K562 (cell line): ENCODE results near the gene GLRX. TPM values are rescaled to one million over a fixed set of nuclear protein-coding genes. Genes with fewer than 3 reads are reported as not detected.

Experiments
- ATAC-seq: fragments of 200-7000 bp; cut with Tn5 transposase; 3 replicates; pipeline ENCODE4 v1.9.1; 2020; ENCODE audit warnings: moderate library complexity
- BruUV-seq: library from RNA; stranded (reverse); fragments of 400-500 nt; replicated peaks from 2 replicates; lab custom pipeline; 2021; lab: Mats Ljungman, UMichigan
- CTCF ChIA-PET: fragments of 300-600 bp; formaldehyde crosslinking; extraction: SDS; loops from one replicate; lab custom pipeline; 2021; ENCODE audit warnings: low intra/inter-chr PET ratio; lab: Yijun Ruan, JAX
- POLR2A ChIA-PET: fragments of 300-600, 350-650 bp; sonication (Branson Sonifier 250); formaldehyde crosslinking; extraction: SDS; loops from one replicate; lab custom pipeline; 2021; ENCODE audit warnings: antibody characterized with exemption, inconsistent platforms; lab: Yijun Ruan, JAX
- DNase-seq, 4 experiments: peaks; one replicate each; pipeline versions ENCODE4 v3.0.0 to v3.0.0-alpha.2; 2011 to 2018; ENCODE audit warnings: low spot score in 3 of 4, mixed read lengths in 3 of 4; ENCODE audit errors: extremely low read depth in 1 of 4
- FAIRE-seq: peaks from 2 replicates; lab custom pipeline; 2011; peaks lifted over from hg19 to GRCh38; lab: Jason Lieb, UNC
- H2AFZ ChIP-seq: 2 replicates; pipeline ENCODE4 v1.6.0; 2011; ENCODE audit warnings: low read depth, low read length, control low read depth, inconsistent platforms
- H3K27ac ChIP-seq: fragments of 200-600 bp; 3 replicates; pipeline ENCODE4 v1.8.0; 2011; ENCODE audit warnings: low read depth, mild to moderate bottlenecking, control low read depth, inconsistent platforms, low read length, moderate library complexity, mixed read lengths; ENCODE audit errors: extremely low read depth
- H3K27me3 ChIP-seq, 2 experiments: fragments of 300-600 bp in 1 of 2; 2 replicates in 1 of 2; 3 replicates in 1 of 2; pipeline versions ENCODE4 v1.6.0 to v1.8.0; 2011; ENCODE audit warnings: inconsistent platforms in 2 of 2, low read length in 2 of 2, mild to moderate bottlenecking in 1 of 2, mixed read lengths in 1 of 2, moderate library complexity in 1 of 2; ENCODE audit not compliant: control insufficient read depth in 2 of 2, insufficient read depth in 2 of 2
- H3K36me3 ChIP-seq: fragments of 300-600 bp; 3 replicates; pipeline ENCODE4 v1.8.0; 2011; ENCODE audit warnings: mild to moderate bottlenecking, low read length, inconsistent platforms; ENCODE audit not compliant: control insufficient read depth, insufficient read depth
- H3K4me1 ChIP-seq, 2 experiments: fragments of 200-600 bp in 1 of 2; replicated peaks in 1 of 2; 2 replicates in 1 of 2; 3 replicates in 1 of 2; pipeline versions ENCODE4 v1.5.1 to v1.8.0; 2011; ENCODE audit warnings: inconsistent platforms in 2 of 2, low read length in 2 of 2, mild to moderate bottlenecking in 1 of 2, mixed read lengths in 1 of 2, moderate library complexity in 1 of 2; ENCODE audit not compliant: control insufficient read depth in 2 of 2, insufficient read depth in 2 of 2
- H3K4me2 ChIP-seq: 2 replicates; pipeline ENCODE4 v1.6.1; 2011; ENCODE audit warnings: low read length, control low read depth, inconsistent platforms, mixed read lengths; ENCODE audit not compliant: insufficient read depth
- H3K4me3 ChIP-seq: fragments of 200-600 bp; sonication (generic), shearing (Covaris generic); 2 replicates; pipeline ENCODE4 v1.5.1; 2016; ENCODE audit warnings: control low read depth, inconsistent platforms
- H3K79me2 ChIP-seq: fragments of 200-600 bp; 3 replicates; pipeline ENCODE4 v1.8.0; 2011; ENCODE audit warnings: low read length, inconsistent platforms; ENCODE audit not compliant: control insufficient read depth, insufficient read depth
- H3K9ac ChIP-seq, 2 experiments: 2 replicates each; pipeline versions ENCODE4 v1.6.0 to v1.6.1; 2011; ENCODE audit warnings: low read depth in 2 of 2, low read length in 2 of 2, control low read depth in 1 of 2, inconsistent platforms in 1 of 2, mild to moderate bottlenecking in 1 of 2, mixed read lengths in 1 of 2; ENCODE audit not compliant: insufficient read depth in 1 of 2
- H3K9me1 ChIP-seq: one replicate; pipeline ENCODE4 v1.6.0; 2011; ENCODE audit warnings: inconsistent platforms, mild to moderate bottlenecking, low read length, moderate library complexity; ENCODE audit not compliant: control insufficient read depth, insufficient read depth
- H3K9me3 ChIP-seq: replicated peaks from 2 replicates; pipeline ENCODE4 v1.5.1; 2011; ENCODE audit warnings: low read depth, low read length, inconsistent platforms; ENCODE audit not compliant: control insufficient read depth, insufficient read depth
- H4K20me1 ChIP-seq: replicated peaks from 2 replicates; pipeline ENCODE4 v1.6.1; 2011; ENCODE audit warnings: low read length, inconsistent platforms, mixed read lengths; ENCODE audit not compliant: control insufficient read depth, insufficient read depth
- ARID1B ChIP-seq: fragments of 450-650 bp; IDR thresholded peaks from 2 replicates; pipeline ENCODE4 v1.6.1; 2016; ENCODE audit warnings: antibody characterized with exemption, mild to moderate bottlenecking, inconsistent platforms
- ATF3 ChIP-seq, 2 experiments: fragments of 450-650 bp in 1 of 2; sonication (generic) in 1 of 2; formaldehyde crosslinking in 1 of 2; IDR thresholded peaks in 1 of 2; conservative IDR thresholded peaks in 1 of 2; 2 replicates each; pipeline versions ENCODE4 v1.6.1 to v1.8.1; 2016 to 2023; ENCODE audit warnings: mild to moderate bottlenecking in 2 of 2, moderate library complexity in 2 of 2, inconsistent platforms in 1 of 2, missing genetic modification reagents in 1 of 2
- CBFA2T2 ChIP-seq: fragments of 450-650 bp; conservative IDR thresholded peaks from 2 replicates; pipeline ENCODE4 v1.6.1; 2017; ENCODE audit warnings: mild to moderate bottlenecking
- CBFA2T3 ChIP-seq: fragments of 450-650 bp; IDR thresholded peaks from 2 replicates; pipeline ENCODE4 v1.6.1; 2017
- FOXA3 ChIP-seq, 2 experiments: fragments of 450-650 bp in 1 of 2; sonication (generic) in 1 of 2; formaldehyde crosslinking; IDR thresholded peaks in 1 of 2; conservative IDR thresholded peaks in 1 of 2; 2 replicates each; pipeline versions ENCODE4 v1.4.0 to v1.8.0; 2020 to 2022; ENCODE audit warnings: mild to moderate bottlenecking in 2 of 2, missing genetic modification reagents in 1 of 2
- LEF1 ChIP-seq: fragments of 450-650 bp; IDR thresholded peaks from 2 replicates; pipeline ENCODE4 v1.6.1; 2016; ENCODE audit warnings: mild to moderate bottlenecking
- NR2C1 ChIP-seq, 2 experiments: fragments of 450-650 bp; IDR thresholded peaks; 2 replicates each; pipeline ENCODE4 v1.6.1; 2017; ENCODE audit warnings: mild to moderate bottlenecking in 2 of 2, antibody characterized with exemption in 1 of 2, inconsistent platforms in 1 of 2, missing compliant biosample characterization in 1 of 2, missing genetic modification characterization in 1 of 2
- SOX6 ChIP-seq: fragments of 450-650 bp; IDR thresholded peaks from 2 replicates; pipeline ENCODE4 v1.6.1; 2014; ENCODE audit warnings: mild to moderate bottlenecking
- SREBF1 ChIP-seq: fragments of 150-350 bp; IDR thresholded peaks from 2 replicates; pipeline ENCODE4 v1.6.1; 2014; ENCODE audit warnings: antibody characterized with exemption, low read depth, low read length, borderline replicate concordance
- ZNF165 ChIP-seq: fragments of 250-450 bp; sonication (Bioruptor Pico); IDR thresholded peaks from 2 replicates; pipeline ENCODE4 v1.4.0; 2020; ENCODE audit warnings: borderline replicate concordance
- WGBS: fragments of 100-300 bp; shearing (Covaris generic); methylation state at CpG from one replicate; pipeline ENCODE4 v1.1.6; 2016; ENCODE audit warnings: low coverage, mixed read lengths; ENCODE audit not compliant: insufficient coverage; ENCODE audit errors: missing lambda C conversion rate; 5-methylcytosine and 5-hydroxymethylcytosine counted together
- in situ Hi-C: fragments of 300-500 bp; cut with MboI; formaldehyde crosslinking; loops from 4 replicates; pipeline ENCODE4 v1.15.0; 2018; ENCODE audit warnings: inconsistent platforms, mixed read lengths
- intact Hi-C: fragments of 100-400 bp; cut with micrococcal nuclease; formaldehyde crosslinking; loops from 2 replicates; pipeline ENCODE4 v1.14.2; 2022
- polyA plus RNA-seq, 8 experiments: library from polyadenylated mRNA; depleted of rRNA in 4 of 8; stranded (reverse) in 5 of 8; unstranded in 3 of 8; fragments of >200 nt; fragmentation: Nextera tagmentation in 2 of 8; fragmentation: Illumina TruSeq in 1 of 8; extraction: Ambion mirVana in 2 of 8; extraction: Trizol in 1 of 8; gene quantifications; 2 replicates each; pipeline versions ENCODE4 v1.2.1 to v1.2.3, GENCODE V29; 2011 to 2014; ENCODE audit warnings: inconsistent platforms in 1 of 8, missing spikeins in 1 of 8
- total RNA-seq, 7 experiments: library from RNA; depleted of rRNA in 6 of 7; stranded (reverse); fragments of >200 nt in 6 of 7; fragmentation: Illumina TruSeq in 2 of 7; extraction: Trizol in 2 of 7; gene quantifications; 2 replicates each; pipeline versions ENCODE4 v1.2.1 to v1.2.3, GENCODE V29; 2011 to 2021; ENCODE audit warnings: low replicate concordance in 1 of 7
- TF ChIP-seq, protein P1 (sequence below): fragments of 200-800 bp; sonication (Bioruptor generic); IDR thresholded peaks from 2 replicates; pipeline ENCODE4 v1.6.1; 2017; ENCODE audit warnings: missing genetic modification characterization, missing compliant biosample characterization

The GLRX gene
- total and polyA plus RNA-seq, 9 of the 15 experiments (the other 6 are each of a cell fraction or from before 2014, with no cell fraction given), result 2.3 to 11.2 (median 4.6) TPM

DNA sequence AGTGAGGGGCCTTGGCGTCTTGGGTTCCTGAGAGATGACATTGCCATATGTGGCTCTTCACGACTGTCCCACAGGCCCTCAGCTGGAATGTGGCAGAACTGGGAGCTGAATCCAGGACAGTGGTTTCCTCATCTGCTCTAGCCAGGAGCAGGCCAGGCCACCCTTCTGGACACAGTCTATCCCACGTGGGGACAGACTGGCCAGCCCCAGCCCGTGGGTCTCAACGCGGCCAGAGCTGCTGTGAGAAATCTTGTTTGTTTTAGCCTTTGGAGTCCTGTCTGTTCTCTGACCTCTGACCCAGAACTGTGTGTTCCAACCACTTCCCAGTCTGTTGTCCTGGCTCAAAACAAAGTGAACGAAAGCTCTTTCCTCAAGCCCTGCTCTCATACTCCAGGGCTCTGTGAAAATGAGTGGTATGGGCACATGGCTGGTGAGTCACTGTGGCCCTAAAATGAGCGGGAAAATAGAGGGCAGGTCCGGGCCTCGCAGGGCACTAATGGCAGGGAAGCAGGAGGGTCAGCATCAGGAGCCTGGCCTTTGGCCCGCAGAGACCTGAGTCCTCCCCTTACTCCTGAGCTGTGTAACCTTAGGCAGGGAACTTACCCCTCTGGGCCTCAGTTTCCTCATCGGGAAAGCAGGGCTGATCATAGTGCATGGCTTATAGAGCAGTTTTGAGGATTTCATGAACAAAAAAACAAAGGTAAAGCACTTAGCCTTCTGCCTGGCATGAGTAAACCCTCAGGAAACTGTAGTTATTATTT, 34.8 kb upstream of the GLRX start:
- peak; percentile 36 to 71 (median 52) for DNase-seq
- H3K9me3 ChIP-seq, result no peaks in the 10 kb centered on the region; the same call in 1 of the 2 replicates
- H3K9ac ChIP-seq, result peak overlapping the region in 1 of 2 experiments; percentile 63; a peak in 2 of 4 replicates
- ChIA-PET CTCF (interaction anchor here (0.7 to 2.7 kb wide), 2 partner anchors 479 to 542 kb away, joined by 3 to 26 read pairs; no protein-coding TSS in a partner anchor), POLR2A (no interaction called here)
- peaks cover 12 to 15% of the 10 kb centered on the region in 2 experiments; a peak in 4 of 5 replicates for H3K4me1 ChIP-seq
- no peaks in the 10 kb centered on the region for H3K79me2 ChIP-seq
- in situ Hi-C loops, result loop anchor here (5.0 kb wide), 1 partner anchor 745 kb away; no protein-coding TSS in a partner anchor
- peak overlapping the region; percentile 35 for H2AFZ ChIP-seq
- no peak overlapping the region for H3K4me2 ChIP-seq
- ATAC-seq, result peak; percentile 44
- H3K36me3 ChIP-seq, result no peaks in the 10 kb centered on the region
- no peaks in the 10 kb centered on the region for H4K20me1 ChIP-seq
- H3K27me3 ChIP-seq, result no peaks in the 10 kb centered on the region
- no TSS peak for BruUV-seq
- intact Hi-C loops, result loop anchor here (5.0 kb wide), 1 partner anchor 740 kb away; no protein-coding TSS in a partner anchor
- FAIRE-seq, result peak; percentile 48
- H3K27ac ChIP-seq, result no peak overlapping the region
- no peaks in the 10 kb centered on the region for H3K9me1 ChIP-seq
- no peak overlapping the region for H3K4me3 ChIP-seq
- 30% methylated on average over 12 of the region's 12 CpGs for WGBS
- TF ChIP-seq, protein P1, sequence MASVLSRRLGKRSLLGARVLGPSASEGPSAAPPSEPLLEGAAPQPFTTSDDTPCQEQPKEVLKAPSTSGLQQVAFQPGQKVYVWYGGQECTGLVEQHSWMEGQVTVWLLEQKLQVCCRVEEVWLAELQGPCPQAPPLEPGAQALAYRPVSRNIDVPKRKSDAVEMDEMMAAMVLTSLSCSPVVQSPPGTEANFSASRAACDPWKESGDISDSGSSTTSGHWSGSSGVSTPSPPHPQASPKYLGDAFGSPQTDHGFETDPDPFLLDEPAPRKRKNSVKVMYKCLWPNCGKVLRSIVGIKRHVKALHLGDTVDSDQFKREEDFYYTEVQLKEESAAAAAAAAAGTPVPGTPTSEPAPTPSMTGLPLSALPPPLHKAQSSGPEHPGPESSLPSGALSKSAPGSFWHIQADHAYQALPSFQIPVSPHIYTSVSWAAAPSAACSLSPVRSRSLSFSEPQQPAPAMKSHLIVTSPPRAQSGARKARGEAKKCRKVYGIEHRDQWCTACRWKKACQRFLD (CRISPR knock-in tag), result no peak
- TF ChIP-seq CBFA2T2 (peak; percentile 46; the same call in 1 of the 2 replicates), ARID1B (peak; percentile 35), ATF3 (IDR thresholded peaks at IDR 0.05) (peak; percentile 44; the same call in 1 of the 2 replicates), ATF3 (CRISPR knock-in tag; conservative IDR thresholded peaks at IDR 0.05) (no peak), FOXA3 (CRISPR knock-in tag; conservative IDR thresholded peaks at IDR 0.05 in 1 of 2, IDR thresholded peaks at IDR 0.05 in 1 of 2) (peak in 1 of 2 experiments; percentile 96; a peak in 3 of 4 replicates), SOX6 (0 out of 2 replicates have a peak, but pooled peaks have one; percentile 30), LEF1 (no peak), CBFA2T3 (peak; percentile 64), SREBF1 (no peak), ZNF165 (CRISPR knock-in tag) (no peak), NR2C1 (IDR thresholded peaks at IDR 0.05) (no peak; the same call in none of the 2 replicates), NR2C1 (tag; IDR thresholded peaks at IDR 0.05) (peak; percentile 63)
